HG03159 (cell line): Measurements from ENCODE around the gene KCNK17.

Experiments
- ATAC-seq: cut with Tn5 transposase; IDR thresholded peaks from one replicate; pipeline ENCODE4 v1.9.1; 2021; ENCODE audit warnings: mild to moderate bottlenecking, moderate library complexity; ENCODE audit not compliant: unreplicated experiment

KCNK17 gene

GRCh38 chr6:39338397-39338796, 24.2 kb upstream of the KCNK17 start:
- no peak for ATAC-seq

GRCh38 chr6:39335780-39336545, 21.7 kb upstream of the KCNK17 start:
- ATAC-seq: no peak

GRCh38 chr6:39333644-39334438, 19.6 kb upstream of the KCNK17 start:
- ATAC-seq: no peak

- no peak for ATAC-seq
Observed at GRCh38 chr6:39330476-39330875, 16.3 kb upstream of the KCNK17 start.

GRCh38 chr6:39330057-39330456, 15.8 kb upstream of the KCNK17 start:
- ATAC-seq: peak; percentile 94

GRCh38 chr6:39328066-39328465, 13.8 kb upstream of the KCNK17 start:
- no peak for ATAC-seq

- ATAC-seq: no peak
Observed at GRCh38 chr6:39327507-39327906, 13.3 kb upstream of the KCNK17 start.

GRCh38 chr6:39322306-39322850, 8.2 kb upstream of the KCNK17 start, which contains the start of gene KCNK16:
Gene KCNK16 (minus strand): TSS chr6:39322702. CDS start chr6:39322540, 162 bp downstream.
- no peak for ATAC-seq

- ATAC-seq: no peak
Observed at GRCh38 chr6:39321761-39322160, 7.5 kb upstream of the KCNK17 start.

GRCh38 chr6:39320363-39320984, 6.3 kb upstream of the KCNK17 start:
- ATAC-seq: no peak

- no peak for ATAC-seq
Observed at GRCh38 chr6:39319621-39320362, 5.6 kb upstream of the KCNK17 start.

- no peak for ATAC-seq
Observed at GRCh38 chr6:39317256-39317655, 3.0 kb upstream of the KCNK17 start.

- ATAC-seq: no peak
Observed at GRCh38 chr6:39313526-39314272, 520 bp downstream of the KCNK17 start.

- no peak for ATAC-seq
Observed at GRCh38 chr6:39312912-39313525, 1.2 kb downstream of the KCNK17 start.

- ATAC-seq: no peak
Observed at GRCh38 chr6:39310542-39310941, 3.7 kb downstream of the KCNK17 start.

GRCh38 chr6:39309942-39310531, 4.2 kb downstream of the KCNK17 start:
- peak; percentile 50 for ATAC-seq

GRCh38 chr6:39307462-39307861, 6.8 kb downstream of the KCNK17 start:
- no peak for ATAC-seq

- no peak for ATAC-seq
Observed at GRCh38 chr6:39304951-39305350, 9.3 kb downstream of the KCNK17 start.
